ENCODE measurements around the gene APPL1.
"Not testable (repeated sequence)": the region's sequence is repeated elsewhere in the genome, so short reads cannot be mapped to it uniquely, and the experiment has no call there.

The APPL1 gene

DNA sequence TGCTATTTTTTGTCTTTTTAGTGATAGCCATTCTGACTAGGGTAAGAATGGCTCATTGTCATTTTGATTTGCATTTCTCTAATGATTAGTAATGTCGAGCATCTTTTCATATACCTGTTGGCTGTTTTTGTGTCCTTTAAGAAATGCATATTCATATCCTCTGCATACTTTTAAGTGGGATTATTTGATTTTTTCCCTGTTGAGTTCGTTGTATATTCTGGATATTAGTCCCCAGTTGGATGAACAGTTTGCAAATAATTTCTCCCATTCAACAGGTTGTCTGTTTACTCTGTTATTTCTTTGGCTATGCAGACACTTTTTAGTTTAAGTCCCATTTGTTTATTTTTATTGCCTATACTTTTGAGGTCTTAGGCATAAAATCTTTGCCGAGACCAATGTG, 34.4 kb downstream of the APPL1 start:
- no peak for DNase-seq
- intact Hi-C loops (cut with DNase I) = no loop called here

DNA sequence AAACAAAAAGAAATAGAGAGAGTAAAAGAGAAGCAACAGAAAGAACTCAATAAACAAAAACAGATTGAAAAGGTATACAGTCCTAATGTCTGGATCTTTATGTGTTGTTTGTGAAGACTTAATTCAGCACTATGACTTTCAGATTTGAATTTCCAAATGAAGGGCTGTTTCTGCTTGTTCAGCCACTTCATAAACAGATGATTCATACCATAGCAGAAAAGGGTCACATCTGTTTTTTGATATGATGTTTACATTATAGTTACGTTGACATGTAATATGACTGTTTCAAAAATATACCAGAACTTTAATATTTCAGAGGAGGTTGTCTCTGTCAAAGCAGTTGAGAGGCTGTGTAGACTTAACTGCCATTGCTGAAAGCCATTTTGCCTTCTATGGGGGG, 40.9 kb downstream of the APPL1 start:
- intact Hi-C loops (cut with DNase I) = no loop called here
- DNase-seq = no peak

- peak in 1 of 10 donors; percentile 37 for DNase-seq
- intact Hi-C loops (cut with DNase I) = no loop called here
Observed at GRCh38 chr3:57274845-57275244, 47.3 kb downstream of the APPL1 start.

GRCh38 chr3:57275393-57275792, 47.9 kb downstream of the APPL1 start:
- intact Hi-C loops (cut with DNase I) = no loop called here
- DNase-seq = no peak

DNA sequence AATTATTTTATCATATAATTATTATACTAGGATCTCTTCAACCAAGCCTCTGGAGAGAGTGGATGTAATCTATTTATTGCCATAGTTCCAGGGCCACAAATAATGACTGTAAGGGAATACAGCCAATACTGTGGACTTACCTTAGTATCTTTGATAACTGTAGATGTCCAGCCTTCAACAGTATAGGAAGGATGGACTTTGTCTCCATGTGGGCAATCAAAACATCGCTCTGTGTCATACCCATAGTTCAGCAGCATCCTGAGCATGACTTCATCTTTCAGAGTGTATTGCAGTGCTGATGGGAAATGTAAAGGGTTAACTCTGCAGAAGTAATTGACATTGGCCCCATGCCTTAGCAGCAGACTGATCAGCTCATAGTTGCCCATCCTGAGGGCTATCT, 50.7 kb downstream of the APPL1 start:
- DNase-seq = no peak
- intact Hi-C loops (cut with DNase I) = no loop called here

- no peak for DNase-seq
- intact Hi-C loops (cut with DNase I) = no loop called here
Observed at GRCh38 chr3:57279685-57280084, 52.2 kb downstream of the APPL1 start.

DNA sequence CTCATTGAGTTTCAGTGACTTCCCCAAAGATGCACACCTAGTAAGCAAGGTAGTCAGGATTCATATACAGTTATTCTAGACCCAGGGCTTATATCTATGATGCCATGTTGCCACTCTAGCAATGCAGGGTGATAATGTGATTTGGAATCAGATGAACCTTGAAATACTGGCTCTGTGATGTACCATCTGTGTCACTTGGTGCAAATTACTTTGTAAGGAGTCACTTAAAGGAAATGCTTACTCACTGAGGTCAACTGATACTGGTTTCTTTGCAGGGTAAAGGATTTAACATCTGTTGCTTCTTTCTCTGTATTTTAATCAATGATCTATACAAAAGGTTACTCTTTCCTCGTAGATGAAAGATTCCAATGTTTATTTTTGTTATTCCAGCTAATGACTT, 54.2 kb downstream of the APPL1 start:
- intact Hi-C loops (cut with DNase I) = no loop called here

GRCh38 chr3:57283334-57283733, 55.8 kb downstream of the APPL1 start:
- no peak for DNase-seq
- intact Hi-C loops (cut with DNase I) = no loop called here

More for the DNA sequence above, 54.2 kb downstream of the APPL1 start:
- DNase-seq = no peak

- no peak for DNase-seq
- intact Hi-C loops (cut with DNase I) = no loop called here
Observed at GRCh38 chr3:57287205-57287604, 59.7 kb downstream of the APPL1 start.

- DNase-seq = no peak
- intact Hi-C loops (cut with DNase I) = no loop called here
Observed at GRCh38 chr3:57288403-57288802, 60.9 kb downstream of the APPL1 start.

DNA sequence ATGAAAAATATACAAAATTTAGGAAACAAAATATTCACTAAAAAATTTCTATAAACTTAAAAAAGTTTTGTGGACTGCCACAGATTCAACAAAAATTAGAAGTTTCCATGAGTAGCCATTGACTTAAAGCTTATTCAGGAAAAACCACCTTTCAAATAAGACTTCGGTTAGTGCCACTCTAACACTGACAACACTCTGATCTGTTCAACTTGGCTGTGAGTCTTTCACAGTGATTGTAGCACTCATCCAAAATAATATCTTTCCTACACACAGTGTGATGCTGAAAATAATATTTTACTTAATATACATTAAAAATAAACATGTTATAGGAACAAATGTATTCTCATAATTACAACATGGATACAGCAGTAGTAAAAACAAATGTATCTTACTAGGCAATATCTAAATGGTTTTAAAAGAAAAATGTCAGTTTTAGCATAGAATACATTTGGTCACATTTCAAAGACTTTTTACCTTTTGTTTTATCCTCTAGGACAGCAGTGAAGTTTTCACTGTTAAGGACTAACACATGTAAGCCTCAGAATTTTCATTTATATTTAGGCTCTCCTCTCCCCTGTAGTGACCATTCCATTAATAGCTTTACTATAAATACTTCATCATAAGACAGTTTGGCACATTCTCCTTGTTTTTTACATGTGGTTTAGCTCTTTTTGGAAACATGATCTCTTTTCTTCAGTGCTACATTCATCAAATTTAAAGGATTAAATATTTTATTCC, 64.8 kb downstream of the APPL1 start, which contains the start of gene ASB14:
ASB14 (minus strand) TSS at position 527 of the 738 bp plus-strand sequence. CDS start 652 bp downstream, outside the sequence.
- intact Hi-C loops (cut with DNase I) = no loop called here
- DNase-seq = no peak

DNA sequence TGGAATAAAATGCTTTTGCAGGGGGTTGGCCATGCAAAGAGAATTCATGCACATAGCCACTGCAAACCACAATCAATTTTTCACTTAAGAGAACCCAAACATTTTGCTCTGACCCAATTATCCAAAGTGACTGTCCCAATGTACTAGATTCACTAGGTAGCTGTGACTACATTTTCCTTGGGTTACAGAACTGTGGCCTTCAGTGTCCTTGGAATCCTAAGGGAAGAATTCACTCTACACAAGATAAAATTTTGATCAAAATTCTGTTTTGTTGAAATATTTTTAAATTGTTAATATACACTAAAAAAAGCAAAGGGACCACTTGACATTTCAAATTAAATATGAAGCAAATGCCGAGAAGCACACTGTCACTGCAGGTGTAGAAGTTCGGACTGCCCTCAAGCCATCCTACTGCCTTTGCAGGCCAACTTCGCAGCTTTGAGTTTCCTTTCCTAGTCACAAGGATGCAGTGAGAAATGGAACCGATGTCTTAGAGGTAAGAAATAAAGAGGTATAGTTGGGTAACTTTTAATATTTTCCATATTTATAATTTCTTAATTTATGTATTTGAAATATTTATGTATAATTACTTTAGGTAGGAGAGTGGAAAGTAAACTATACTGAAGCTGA, 65.5 kb downstream of the APPL1 start:
- intact Hi-C loops (cut with DNase I) = no loop called here
- no peak for DNase-seq

GRCh38 chr3:57298041-57298440, 70.5 kb downstream of the APPL1 start:
- intact Hi-C loops (cut with DNase I) = no loop called here
- DNase-seq = no peak

DNA sequence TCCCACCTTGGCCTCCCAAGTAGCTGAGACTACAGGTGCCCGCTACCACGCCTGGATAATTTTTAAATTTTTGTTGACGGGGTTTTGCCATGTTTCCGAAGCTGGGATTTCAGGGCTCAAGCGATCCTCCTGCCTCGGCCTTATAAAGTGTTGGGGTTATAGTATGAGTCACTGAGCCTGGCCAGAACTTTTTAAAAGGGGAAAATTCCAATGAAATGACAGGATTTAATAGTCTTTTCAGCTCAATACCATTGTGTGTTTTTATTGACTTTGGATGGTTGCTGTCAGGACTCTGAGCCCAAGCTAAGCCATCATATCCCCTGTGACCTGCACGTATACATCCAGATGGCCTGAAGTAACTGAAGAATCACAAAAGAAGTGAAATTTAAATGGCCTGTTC, 76.0 kb downstream of the APPL1 start:
- intact Hi-C loops (cut with DNase I) = not testable (repeated sequence)

DNA sequence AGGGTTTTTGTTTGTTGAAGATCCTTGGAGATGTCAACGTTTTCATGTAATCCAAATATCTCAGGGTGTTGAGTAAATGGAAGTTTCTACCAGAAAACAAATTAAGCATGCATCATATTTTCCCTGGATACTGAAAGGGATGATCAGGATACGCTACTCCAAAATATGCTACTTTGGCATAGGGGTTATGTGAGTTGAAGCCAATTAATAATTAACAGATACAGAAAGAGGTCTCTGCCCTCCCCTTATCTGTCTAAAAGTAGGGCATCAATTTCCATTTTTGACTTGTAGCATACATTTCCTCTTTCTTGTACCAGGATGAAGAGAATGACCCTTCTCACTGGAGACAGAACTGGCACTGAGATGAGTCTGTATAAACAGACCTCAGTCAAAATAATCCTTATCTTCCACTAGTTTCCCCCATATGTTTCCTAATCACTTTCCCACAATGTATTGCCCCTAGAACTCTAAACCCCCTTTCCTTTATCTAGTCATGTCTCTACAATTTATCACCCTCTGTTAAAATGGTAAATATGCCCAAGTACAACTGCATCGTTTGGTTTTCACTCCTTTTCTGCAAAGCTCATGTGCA, 82.3 kb downstream of the APPL1 start:
- intact Hi-C loops (cut with DNase I) = no loop called here
- DNase-seq = no peak

More for the DNA sequence above, 76.0 kb downstream of the APPL1 start:
- DNase-seq = not testable (repeated sequence)

DNA sequence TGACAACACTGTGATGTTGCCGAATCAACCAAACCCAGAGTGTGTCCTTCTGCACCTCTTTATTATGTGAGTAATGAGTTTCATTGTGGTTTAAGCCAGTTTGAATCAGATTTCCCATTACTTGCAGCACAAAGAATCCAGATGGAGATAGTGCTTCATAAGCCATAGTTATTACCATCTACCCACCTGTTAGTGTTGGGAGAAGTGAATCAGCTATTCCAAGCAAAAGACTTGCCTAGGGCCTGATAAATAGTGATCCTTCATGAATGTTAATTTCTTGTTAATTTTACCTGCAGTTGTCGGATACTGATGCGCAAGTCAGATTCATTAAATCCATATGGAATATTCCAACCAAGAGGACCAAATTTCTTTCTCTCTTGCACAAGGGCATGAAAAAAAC, 86.7 kb downstream of the APPL1 start:
- no peak for DNase-seq
- intact Hi-C loops (cut with DNase I) = no loop called here

Measured in posterior cingulate gyrus (tissue), 11 donors.